Sigmoid colon (tissue), 7 donors: ENCODE results near the gene SMIM44. TPM values are rescaled to one million over a fixed set of nuclear protein-coding genes. Genes with fewer than 3 reads are reported as not detected.

ENCODE experiments used
- DNase-seq: peaks from one replicate; pipeline ENCODE4 v3.0.0-alpha.2; 2019
- H3K27ac ChIP-seq, 4 donors: fragments of 200-600 bp; sonication (generic); one replicate each; pipeline ENCODE4 v1.5.1; 2016 to 2019; ENCODE audit warnings: mild to moderate bottlenecking in 1 of 4
- H3K27me3 ChIP-seq, 3 donors: fragments of 200-600 bp; sonication (generic); one replicate each; pipeline ENCODE4 v1.5.1; 2019; ENCODE audit warnings: mild to moderate bottlenecking in 1 of 3
- H3K36me3 ChIP-seq, 4 donors: fragments of 200-600 bp; sonication (generic); one replicate each; pipeline ENCODE4 v1.5.1; 2016 to 2019
- H3K4me1 ChIP-seq, 4 donors: fragments of 200-600 bp; sonication (generic); one replicate each; pipeline ENCODE4 v1.5.1; 2017 to 2019
- H3K4me3 ChIP-seq, 4 donors: fragments of 200-600 bp; sonication (generic); one replicate each; pipeline ENCODE4 v1.5.1; 2017 to 2019; ENCODE audit warnings: mild to moderate bottlenecking in 2 of 4, moderate library complexity in 1 of 4
- H3K9me3 ChIP-seq, 4 donors: fragments of 200-600 bp in 3 of 4; sonication (generic) in 3 of 4; one replicate each; pipeline versions ENCODE4 v1.5.1 to v1.6.1; 2013 to 2019
- CTCF ChIP-seq, 4 experiments: fragments of 450-650 bp in 3 of 4; fragments of 200-600 bp in 1 of 4; IDR thresholded peaks; one replicate each; pipeline ENCODE4 v1.5.1; 2016 to 2019; ENCODE audit warnings: antibody characterized with exemption in 4 of 4, mild to moderate bottlenecking in 3 of 4, moderate library complexity in 2 of 4
- EP300 ChIP-seq, 4 donors: sonication (generic); formaldehyde crosslinking; IDR thresholded peaks; one replicate each; pipeline ENCODE4 v1.6.1; 2017; ENCODE audit warnings: antibody characterized with exemption in 4 of 4
- POLR2A ChIP-seq, 2 donors: fragments of 450-650 bp; IDR thresholded peaks; one replicate each; pipeline ENCODE4 v1.6.1; 2016; ENCODE audit warnings: antibody characterized with exemption in 2 of 2, mild to moderate bottlenecking in 2 of 2, moderate library complexity in 2 of 2
- POLR2AphosphoS5 ChIP-seq, 4 donors: sonication (generic); formaldehyde crosslinking; IDR thresholded peaks; one replicate each; pipeline ENCODE4 v1.6.1; 2017; ENCODE audit warnings: antibody characterized with exemption in 4 of 4
- whole genome bisulfite sequencing, 2 donors: extraction: QIAGEN DNeasy Blood & Tissue Kit; methylation state at CpG; one replicate each; pipeline ENCODE4 v1.1.7; 2013; 5-methylcytosine and 5-hydroxymethylcytosine counted together
- intact Hi-C: fragments of 100-400 bp; cut with DNase I; formaldehyde crosslinking; loops from one replicate; pipeline ENCODE4 v1.15.1; 2023
- polyA plus RNA-seq, 3 donors: library from polyadenylated mRNA; stranded (reverse); fragments of 200-250 nt; gene quantifications; one replicate each; pipeline ENCODE4 v1.2.3, GENCODE V29; 2013
- total RNA-seq, 4 donors: library from RNA; depleted of rRNA; stranded (reverse); fragments of >200 nt; gene quantifications; one replicate each; pipeline ENCODE4 v1.1.0, GENCODE V29; 2016
- donor health status: healthy with polysubstance abuse.
- donor health status: Bipolar disorder and iron deficiency.
- donor health status: healthy.

SMIM44 gene
- total and polyA plus RNA-seq, 7 donors: 2.9 TPM; not detected in 6

- Histone ChIP-seq H3K27ac (no peak overlapping the region), H3K36me3 (peaks cover 0 to 18% (median 5%) of the 10 kb centered on the region in 4 donors), H3K4me3 (no peak overlapping the region), H3K4me1 (peaks cover 0 to 30% (median 14%) of the 10 kb centered on the region in 4 donors), H3K9me3 (no peaks in the 10 kb centered on the region), H3K27me3 (no peaks in the 10 kb centered on the region)
- intact Hi-C loops: no loop called here
- 93 to 95% methylated on average over 2 of the region's 2 CpGs for WGBS, 2 donors
- DNase-seq: no peak
- TF ChIP-seq POLR2A (IDR thresholded peaks at IDR 0.05): no peak
- no peak for TF ChIP-seq POLR2AphosphoS5 (IDR thresholded peaks at IDR 0.05)
- no peak for TF ChIP-seq CTCF (IDR thresholded peaks at IDR 0.05)
- TF ChIP-seq EP300 (IDR thresholded peaks at IDR 0.05): no peak
Measured at GRCh38 chr19:3518659-3519058, 35.4 kb upstream of the SMIM44 start.

GRCh38 chr19:3518255-3518654 lies 35.0 kb upstream of the SMIM44 start:
- no peaks in the 10 kb centered on the region for H3K9me3 ChIP-seq
- peaks cover 0 to 35% (median 16%) of the 10 kb centered on the region in 4 donors for H3K4me1 ChIP-seq
- no peak for DNase-seq
- peaks cover 0 to 14% (median 3%) of the 10 kb centered on the region in 4 donors for H3K36me3 ChIP-seq
- intact Hi-C loops: no loop called here
- no peak for TF ChIP-seq POLR2AphosphoS5 (IDR thresholded peaks at IDR 0.05)
- TF ChIP-seq EP300 (IDR thresholded peaks at IDR 0.05): no peak
- no peak for TF ChIP-seq CTCF (IDR thresholded peaks at IDR 0.05)
- no peak for TF ChIP-seq POLR2A (IDR thresholded peaks at IDR 0.05)
- H3K27me3 ChIP-seq: no peaks in the 10 kb centered on the region
- H3K4me3 ChIP-seq: no peak overlapping the region
- WGBS, 2 donors: 90 to 92% methylated on average over 10 of the region's 10 CpGs
- no peak overlapping the region for H3K27ac ChIP-seq

- WGBS, 2 donors: 88 to 96% methylated on average over 2 of the region's 2 CpGs
- H3K9me3 ChIP-seq: no peaks in the 10 kb centered on the region
- intact Hi-C loops: no loop called here
- no peak overlapping the region for H3K27ac ChIP-seq
- peaks cover 0 to 41% (median 19%) of the 10 kb centered on the region in 4 donors for H3K4me1 ChIP-seq
- DNase-seq: no peak
- no peak for TF ChIP-seq POLR2AphosphoS5 (IDR thresholded peaks at IDR 0.05)
- TF ChIP-seq EP300 (IDR thresholded peaks at IDR 0.05): no peak
- TF ChIP-seq POLR2A (IDR thresholded peaks at IDR 0.05): no peak
- no peaks in the 10 kb centered on the region for H3K27me3 ChIP-seq
- H3K36me3 ChIP-seq: peaks cover 0 to 8% (median 0%) of the 10 kb centered on the region in 4 donors
- no peak overlapping the region for H3K4me3 ChIP-seq
Measured at GRCh38 chr19:3517638-3518037, 34.4 kb upstream of the SMIM44 start.

- Histone ChIP-seq H3K27ac (no peak overlapping the region), H3K27me3 (no peaks in the 10 kb centered on the region), H3K9me3 (no peaks in the 10 kb centered on the region), H3K4me1 (peaks cover 0 to 50% (median 21%) of the 10 kb centered on the region in 4 donors), H3K36me3 (peaks cover 0 to 8% (median 0%) of the 10 kb centered on the region in 4 donors), H3K4me3 (no peak overlapping the region)
- TF ChIP-seq POLR2AphosphoS5 (IDR thresholded peaks at IDR 0.05) (no peak), EP300 (IDR thresholded peaks at IDR 0.05) (no peak), CTCF (IDR thresholded peaks at IDR 0.05) (no peak), POLR2A (IDR thresholded peaks at IDR 0.05) (no peak)
- no peak for DNase-seq
- intact Hi-C loops: no loop called here
- WGBS, 2 donors: 38 to 47% methylated on average over 15 of the region's 15 CpGs
Measured at GRCh38 chr19:3516675-3517207, 33.5 kb upstream of the SMIM44 start.

- Histone ChIP-seq H3K36me3 (peaks cover 0 to 8% (median 0%) of the 10 kb centered on the region in 4 donors), H3K4me1 (peaks cover 0 to 53% (median 25%) of the 10 kb centered on the region in 4 donors), H3K27ac (no peak overlapping the region), H3K27me3 (no peaks in the 10 kb centered on the region), H3K9me3 (no peaks in the 10 kb centered on the region), H3K4me3 (no peak overlapping the region)
- TF ChIP-seq POLR2A (IDR thresholded peaks at IDR 0.05): no peak
- no peak for TF ChIP-seq EP300 (IDR thresholded peaks at IDR 0.05)
- no peak for TF ChIP-seq CTCF (IDR thresholded peaks at IDR 0.05)
- TF ChIP-seq POLR2AphosphoS5 (IDR thresholded peaks at IDR 0.05): no peak
- WGBS, 2 donors: 81 to 86% methylated on average over 15 of the region's 15 CpGs
- intact Hi-C loops: no loop called here
- no peak for DNase-seq
Measured at GRCh38 chr19:3515891-3516422, 32.7 kb upstream of the SMIM44 start.
